ENCODE results near the gene C4orf50.

DNA sequence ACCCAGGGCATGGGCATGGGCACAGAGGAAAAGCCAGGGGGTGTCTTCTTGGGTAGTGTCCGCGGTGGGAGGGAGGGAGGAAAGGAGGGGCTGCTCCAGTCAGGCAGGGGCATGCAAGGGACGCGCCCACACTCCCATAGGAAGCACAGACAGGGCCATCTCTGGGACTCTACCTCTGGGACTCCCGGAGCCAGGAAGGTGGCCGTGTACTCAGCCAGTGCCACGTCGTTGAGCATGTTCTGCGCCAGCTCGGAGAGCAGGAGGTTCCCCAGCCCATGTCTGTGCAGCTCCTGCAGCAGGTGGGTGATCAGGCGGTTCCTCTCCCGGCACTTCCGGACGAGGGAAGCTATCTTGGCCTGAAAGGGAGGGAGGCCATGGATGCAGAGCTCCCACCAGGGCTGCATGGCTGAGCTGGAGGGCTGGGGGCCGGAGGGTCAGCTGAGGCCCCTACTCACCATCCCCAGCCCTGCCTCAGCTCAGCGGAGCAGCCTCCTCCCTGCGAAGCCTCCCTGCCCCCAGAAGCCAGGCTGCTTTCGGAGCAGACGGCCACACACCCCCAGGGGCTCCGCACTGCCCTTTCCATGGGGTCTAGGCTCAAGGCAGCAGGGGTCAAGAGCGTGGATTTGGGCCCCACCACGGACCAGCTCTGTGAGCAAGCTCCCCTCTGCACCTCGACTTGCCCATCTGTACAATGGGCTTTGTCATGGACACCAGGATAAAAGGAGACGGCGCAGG is 44.6 kb downstream of the C4orf50 start:
- TF ChIP-seq POLR2A (IDR thresholded peaks at IDR 0.05; ENCODE audit: low read length) (no peak), GATA1 (IDR thresholded peaks at IDR 0.05; ENCODE audit: low read depth, low read length) (no peak)

Data from erythroblast (primary cell).